ENCODE results near the gene ATF5.
"Not testable (repeated sequence)": the region's sequence is repeated elsewhere in the genome, so short reads cannot be mapped to it uniquely, and the experiment has no call there.

The ATF5 gene

GRCh38 chr19:49949742-49950589 is 21.0 kb downstream of the ATF5 start:
- no peak for DNase-seq (ENCODE audit: low read depth, low spot score)

- no peak for DNase-seq (ENCODE audit: low read depth, low spot score)
Measured at GRCh38 chr19:49950590-49950948, 21.6 kb downstream of the ATF5 start.

GRCh38 chr19:49950956-49951526 is 22.0 kb downstream of the ATF5 start:
- no peak for DNase-seq (ENCODE audit: low read depth, low spot score)

- DNase-seq (ENCODE audit: low read depth, low spot score) = no peak
Measured at GRCh38 chr19:49951806-49952478, 22.9 kb downstream of the ATF5 start.

- no peak for DNase-seq (ENCODE audit: low read depth, low spot score)
Measured at GRCh38 chr19:49952479-49952836, 23.5 kb downstream of the ATF5 start.

GRCh38 chr19:49952906-49953305 is 23.9 kb downstream of the ATF5 start:
- no peak for DNase-seq (ENCODE audit: low read depth, low spot score)

GRCh38 chr19:49953416-49953815 is 24.4 kb downstream of the ATF5 start:
- no peak for DNase-seq (ENCODE audit: low read depth, low spot score)

GRCh38 chr19:49954092-49954829 is 25.3 kb downstream of the ATF5 start:
- DNase-seq (ENCODE audit: low read depth, low spot score) = no peak

GRCh38 chr19:49954933-49955332 is 25.9 kb downstream of the ATF5 start:
- no peak for DNase-seq (ENCODE audit: low read depth, low spot score)

GRCh38 chr19:49956115-49956495 is 27.1 kb downstream of the ATF5 start:
- no peak for DNase-seq (ENCODE audit: low read depth, low spot score)

GRCh38 chr19:49957262-49957915 is 28.4 kb downstream of the ATF5 start:
- no peak for DNase-seq (ENCODE audit: low read depth, low spot score)

- DNase-seq (ENCODE audit: low read depth, low spot score) = not testable (repeated sequence)
Measured at GRCh38 chr19:49958144-49958543, 29.1 kb downstream of the ATF5 start.

GRCh38 chr19:49958596-49958995 is 29.6 kb downstream of the ATF5 start:
- DNase-seq (ENCODE audit: low read depth, low spot score) = not testable (repeated sequence)

GRCh38 chr19:49959892-49960291 is 30.9 kb downstream of the ATF5 start:
- not testable (repeated sequence) for DNase-seq (ENCODE audit: low read depth, low spot score)

GRCh38 chr19:49960980-49961379 is 32.0 kb downstream of the ATF5 start, which contains the start of gene SIGLEC11:
Gene SIGLEC11, minus strand, starts transcription at chr19:49961172. Its CDS starts 91 bp downstream, at chr19:49961081.
- DNase-seq (ENCODE audit: low read depth, low spot score) = not testable (repeated sequence)

GRCh38 chr19:49968279-49968922 is 39.4 kb downstream of the ATF5 start:
- no peak for DNase-seq (ENCODE audit: low read depth, low spot score)

- DNase-seq (ENCODE audit: low read depth, low spot score) = not testable (repeated sequence)
Measured at GRCh38 chr19:49969355-49969754, 40.4 kb downstream of the ATF5 start.

- no peak for DNase-seq (ENCODE audit: low read depth, low spot score)
Measured at GRCh38 chr19:49971991-49972411, 43.0 kb downstream of the ATF5 start.

GRCh38 chr19:49972841-49973240 is 43.8 kb downstream of the ATF5 start:
- DNase-seq (ENCODE audit: low read depth, low spot score) = no peak

GRCh38 chr19:49973987-49974386 is 45.0 kb downstream of the ATF5 start:
- no peak for DNase-seq (ENCODE audit: low read depth, low spot score)

GRCh38 chr19:49975051-49975450 is 46.0 kb downstream of the ATF5 start:
- no peak for DNase-seq (ENCODE audit: low read depth, low spot score)
